Heart right ventricle (tissue), 16 donors: Measurements from ENCODE around the gene GALT. TPM values are rescaled to one million over a fixed set of nuclear protein-coding genes. Genes with fewer than 3 reads are reported as not detected.

ENCODE experiments used
- ATAC-seq, 8 donors: fragments of 200-7000 bp; cut with Tn5 transposase; one replicate each; pipeline ENCODE4 v1.9.1; 2020; ENCODE audit warnings: mild to moderate bottlenecking in 8 of 8, moderate library complexity in 8 of 8, moderate number of reproducible peaks in 1 of 8
- DNase-seq, 2 donors: peaks; one replicate each; pipeline ENCODE4 v3.0.0-alpha.2; 2020
- H3K27ac ChIP-seq, 10 donors: fragments of 200-600 bp; sonication (generic) in 2 of 10; one replicate each; pipeline versions ENCODE4 v1.5.0 to v1.8.0; 2020 to 2022; ENCODE audit warnings: mild to moderate bottlenecking in 3 of 10
- H3K27me3 ChIP-seq, 7 donors: fragments of 200-600 bp; one replicate each; pipeline ENCODE4 v1.8.0; 2021 to 2022; ENCODE audit warnings: mild to moderate bottlenecking in 2 of 7
- H3K36me3 ChIP-seq, 9 donors: fragments of 200-600 bp; sonication (generic) in 1 of 9; one replicate each; pipeline versions ENCODE4 v1.5.0 to v1.8.0; 2020 to 2022; ENCODE audit warnings: mild to moderate bottlenecking in 2 of 9
- H3K4me1 ChIP-seq, 9 donors: fragments of 200-600 bp; sonication (generic) in 1 of 9; one replicate each; pipeline versions ENCODE4 v1.5.0 to v1.8.0; 2020 to 2022; ENCODE audit warnings: mild to moderate bottlenecking in 4 of 9
- H3K4me3 ChIP-seq, 10 donors: fragments of 200-600 bp; sonication (generic) in 2 of 10; one replicate each; pipeline versions ENCODE4 v1.5.0 to v1.8.0; 2020 to 2022; ENCODE audit warnings: mild to moderate bottlenecking in 7 of 10, moderate library complexity in 2 of 10
- H3K9me3 ChIP-seq, 11 donors: fragments of 200-600 bp in 10 of 11; sonication (generic) in 2 of 11; one replicate each; pipeline versions ENCODE4 v1.5.0 to v1.8.0; 2013 to 2022; ENCODE audit warnings: mild to moderate bottlenecking in 2 of 11, control low read depth in 1 of 11, moderate library complexity in 1 of 11
- CTCF ChIP-seq, 9 donors: fragments of 200-600 bp; sonication (generic) in 2 of 9; IDR thresholded peaks; one replicate each; pipeline versions ENCODE4 v1.5.0 to v1.8.0; 2021 to 2022; ENCODE audit warnings: antibody characterized with exemption in 9 of 9, mild to moderate bottlenecking in 5 of 9, moderate library complexity in 1 of 9
- WGBS, 2 donors: extraction: QIAGEN DNeasy Blood & Tissue Kit; methylation state at CpG; one replicate each; pipeline ENCODE4 v1.1.7; 2013; ENCODE audit warnings: inconsistent platforms in 1 of 2; 5-methylcytosine and 5-hydroxymethylcytosine counted together
- intact Hi-C, 10 donors: fragments of 100-400 bp; cut with DNase I; formaldehyde crosslinking; loops; one replicate each; pipeline versions ENCODE4 v1.11.1 to v1.14.2; 2022
- polyA plus RNA-seq, 2 donors: library from polyadenylated mRNA; stranded (reverse); fragments of 200-250 nt; gene quantifications; one replicate each; pipeline ENCODE4 v1.2.3, GENCODE V29; 2013
- total RNA-seq, 10 donors: library from RNA; stranded (reverse); fragmentation: NEBNext Ultra II Directional in 3 of 10; extraction: Animal tissue kit (Norgen Biotek cat#: 25700) in 3 of 10; gene quantifications; one replicate each; pipeline versions ENCODE4 v1.2.1 to v1.2.4, GENCODE V29; 2021 to 2023
- donor health status: Arrhythmogenic right ventricular cardiomyopathy.
- donor health status: ischemic (EF 13 %, LVEDD 7.1; RV severe dilation, severe dysfunction).
- donor health status: healthy with polysubstance abuse.
- donor health status: DM: no; HTN: yes; CAD: no.
- donor health status: DM: no; HTN: no; CAD: no.
- donor health status: ischemic (EF 25% LVEDD 6.9; RV normal size, moderate dysfunction).
- donor health status: ischemic (EF 25% LVEDD 5.7; RV mildly dilated, moderate dysfunction).
- donor health status: healthy.
- donor health status: DM: yes; HTN: yes; CAD: no.
- donor health status: Ischemic cardiomyopathy.
- donor health status: ischemic (EF 35%, LVEDD 5.7; RV mildly dilated, moderate dysfunction).
- donor health status: nonischemic (EF 11% LVEDD 7.7; RV severe dilation, severe dysfunction).
- donor health status: DM: yes; HTN: yes; CAD: no.
- donor health status: PGD.
- donor health status: ischemic (EF 29% LVEDD 5.4; RV normal size, mild dysfunction).
- donor health status: nonischemic (EF 23%, LVEDD 6.1; RV moderate dilation, normal function).

Gene GALT
- total and polyA plus RNA-seq, 12 donors: 20.8 to 82.2 (median 44.2) TPM

GRCh38 chr9:34675048-34675714, 28.7 kb downstream of the GALT start:
- Histone ChIP-seq H3K9me3 (no peaks in the 10 kb centered on the region), H3K4me3 (no peak overlapping the region), H3K27me3 (no peaks in the 10 kb centered on the region), H3K27ac (peak overlapping the region in 1 of 10 donors; percentile 60), H3K36me3 (no peaks in the 10 kb centered on the region), H3K4me1 (peaks cover 0 to 4% (median 0%) of the 10 kb centered on the region in 9 donors)
- WGBS, 2 donors: 37 to 45% methylated on average over 10 of the region's 10 CpGs
- ATAC-seq (peak; percentile 44 to 83 (median 65)), DNase-seq (peak; percentile 54 to 57)
- intact Hi-C loops: no loop called here
- TF ChIP-seq CTCF (IDR thresholded peaks at IDR 0.05): peak in 8 of 9 donors; percentile 25 to 75 (median 56)

GRCh38 chr9:34675869-34676268, 29.4 kb downstream of the GALT start:
- Histone ChIP-seq H3K36me3 (no peaks in the 10 kb centered on the region), H3K4me1 (peaks cover 0 to 4% (median 0%) of the 10 kb centered on the region in 9 donors), H3K27ac (peak overlapping the region in 1 of 10 donors; percentile 60), H3K9me3 (no peaks in the 10 kb centered on the region), H3K27me3 (no peaks in the 10 kb centered on the region), H3K4me3 (no peak overlapping the region)
- no peak for TF ChIP-seq CTCF (IDR thresholded peaks at IDR 0.05)
- no peak for DNase-seq
- ATAC-seq: no peak
- WGBS, 2 donors: 96 to 97% methylated on average over 2 of the region's 2 CpGs
- intact Hi-C loops: no loop called here

- DNase-seq: no peak
- H3K4me3 ChIP-seq: no peak overlapping the region
- no peak overlapping the region for H3K27ac ChIP-seq
- ATAC-seq: no peak
- no peaks in the 10 kb centered on the region for H3K27me3 ChIP-seq
- no peaks in the 10 kb centered on the region for H3K9me3 ChIP-seq
- 91 to 92% methylated on average over 4 of the region's 4 CpGs for WGBS, 2 donors
- no peak for TF ChIP-seq CTCF (IDR thresholded peaks at IDR 0.05)
- intact Hi-C loops: no loop called here
- peaks cover 0 to 7% (median 0%) of the 10 kb centered on the region in 9 donors for H3K36me3 ChIP-seq
- peaks cover 0 to 31% (median 0%) of the 10 kb centered on the region in 9 donors for H3K4me1 ChIP-seq
Observed at GRCh38 chr9:34684145-34684544, 37.7 kb downstream of the GALT start.

- peak overlapping the region in 1 of 10 donors; percentile 38 for H3K27ac ChIP-seq
- DNase-seq (no peak), ATAC-seq (no peak)
- H3K4me3 ChIP-seq: no peak overlapping the region
- WGBS, 2 donors: 96 to 98% methylated on average over 4 of the region's 4 CpGs
- H3K4me1 ChIP-seq: peaks cover 0 to 31% (median 0%) of the 10 kb centered on the region in 9 donors
- H3K9me3 ChIP-seq: no peaks in the 10 kb centered on the region
- TF ChIP-seq CTCF (IDR thresholded peaks at IDR 0.05): no peak
- intact Hi-C loops: no loop called here
- no peaks in the 10 kb centered on the region for H3K27me3 ChIP-seq
- peaks cover 0 to 7% (median 0%) of the 10 kb centered on the region in 9 donors for H3K36me3 ChIP-seq
Observed at GRCh38 chr9:34684816-34685215, 38.3 kb downstream of the GALT start.
